Smooth muscle cell (in vitro differentiated cells): Measurements from ENCODE around the gene ZFC3H1. TPM values are rescaled to one million over a fixed set of nuclear protein-coding genes. Genes with fewer than 3 reads are reported as not detected.
"Not testable (repeated sequence)": the region's sequence is repeated elsewhere in the genome, so short reads cannot be mapped to it uniquely, and the experiment has no call there.

ENCODE experiments used
- DNase-seq: peaks from one replicate; lab custom pipeline; 2025; ENCODE audit not compliant: unreplicated experiment; lab: John Stamatoyannopoulos, UW
- H2AFZ ChIP-seq: fragments of 200-600 bp; sonication (generic); 2 replicates; pipeline ENCODE4 v1.6.0; 2016; ENCODE audit warnings: antibody characterized with exemption, low read depth, mild to moderate bottlenecking
- H3F3A ChIP-seq: fragments of 200-600 bp; sonication (generic); 2 replicates; pipeline ENCODE4 v1.6.0; 2017; ENCODE audit warnings: antibody characterized with exemption, low read depth
- H3K27ac ChIP-seq: fragments of 200-600 bp; sonication (generic); 2 replicates; pipeline ENCODE4 v1.5.1; 2016; ENCODE audit warnings: low read depth, mild to moderate bottlenecking
- H3K27me3 ChIP-seq: fragments of 200-600 bp; sonication (generic); 2 replicates; pipeline ENCODE4 v1.6.1; 2016; ENCODE audit warnings: low read depth, mild to moderate bottlenecking
- H3K36me3 ChIP-seq: fragments of 200-600 bp; sonication (generic); 2 replicates; pipeline ENCODE4 v1.5.1; 2016; ENCODE audit warnings: low read depth
- H3K4me1 ChIP-seq: fragments of 200-600 bp; sonication (generic); 2 replicates; pipeline ENCODE4 v1.5.1; 2016; ENCODE audit warnings: low read depth
- H3K4me2 ChIP-seq: fragments of 200-600 bp; sonication (generic); 2 replicates; pipeline ENCODE4 v1.6.0; 2016; ENCODE audit warnings: mild to moderate bottlenecking
- H3K4me3 ChIP-seq: fragments of 200-600 bp; sonication (generic); 2 replicates; pipeline ENCODE4 v1.5.1; 2016; ENCODE audit warnings: mild to moderate bottlenecking
- H3K79me2 ChIP-seq: fragments of 200-600 bp; sonication (generic); 2 replicates; pipeline ENCODE4 v1.6.0; 2016; ENCODE audit warnings: low read depth, mild to moderate bottlenecking
- H3K9ac ChIP-seq: fragments of 200-600 bp; sonication (generic); 2 replicates; pipeline ENCODE4 v1.6.0; 2016; ENCODE audit warnings: low read depth
- H3K9me3 ChIP-seq: fragments of 200-600 bp; sonication (generic); replicated peaks from 2 replicates; pipeline ENCODE4 v1.5.1; 2016; ENCODE audit warnings: low read depth
- H4K20me1 ChIP-seq: fragments of 200-600 bp; sonication (generic); 2 replicates; pipeline ENCODE4 v1.6.0; 2016; ENCODE audit warnings: low read depth
- whole genome bisulfite sequencing: methylation state at CpG from one replicate; pipeline ENCODE4 v1.1.7; 2016; ENCODE audit warnings: low lambda C conversion rate; 5-methylcytosine and 5-hydroxymethylcytosine counted together
- polyA plus RNA-seq: library from polyadenylated mRNA; unstranded; fragments of >200 nt; fragmentation: Nextera tagmentation; extraction: Ambion mirVana; gene quantifications from 2 replicates; pipeline ENCODE4 v1.2.1, GENCODE V29; 2016
- total RNA-seq: library from RNA; depleted of rRNA; stranded (reverse); fragments of >200 nt; gene quantifications from 2 replicates; pipeline ENCODE4 v1.2.3, GENCODE V29; 2014
- TF ChIP-seq, protein P1 (sequence below): fragments of 200-600 bp; sonication (generic); IDR thresholded peaks from 2 replicates; pipeline ENCODE4 v1.5.1; 2017; ENCODE audit warnings: borderline replicate concordance, mild to moderate bottlenecking, antibody characterized with exemption; ENCODE audit not compliant: insufficient read depth, poor library complexity, severe bottlenecking

Gene ZFC3H1
- total and polyA plus RNA-seq, 2 experiments from 2014 or later, result 17.5 to 52.9 TPM

DNA sequence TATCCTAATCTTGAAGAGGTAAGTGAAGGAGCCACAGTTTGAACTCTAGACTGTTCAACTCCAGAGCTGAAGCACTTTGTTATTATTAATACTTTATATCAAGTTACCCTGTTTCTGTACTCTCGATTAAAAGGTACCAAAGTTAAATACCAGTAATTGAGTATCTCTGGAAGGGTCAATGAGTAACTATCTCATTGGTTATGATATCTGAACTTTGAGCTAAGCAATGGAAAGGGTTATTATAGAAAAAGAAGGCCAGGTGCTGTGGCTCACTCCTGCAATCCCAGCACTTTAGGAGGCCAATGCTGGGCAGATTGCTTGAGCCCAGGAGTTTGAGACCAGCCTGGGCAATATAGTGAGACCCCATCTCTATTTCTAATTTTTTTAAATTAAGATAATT lies 32.1 kb upstream of the ZFC3H1 start:
- 94% methylated on average over 1 of the region's 1 CpG for WGBS
- Histone ChIP-seq H3K4me3 (no peak overlapping the region), H2AFZ (no peak overlapping the region), H3K79me2 (no peaks in the 10 kb centered on the region), H3K9me3 (no peaks in the 10 kb centered on the region), H3K4me1 (no peaks in the 10 kb centered on the region), H3K27me3 (no peaks in the 10 kb centered on the region), H4K20me1 (no peaks in the 10 kb centered on the region), H3K4me2 (no peak overlapping the region), H3K36me3 (no peaks in the 10 kb centered on the region), H3F3A (no peaks in the 10 kb centered on the region), H3K27ac (no peak overlapping the region), H3K9ac (no peak overlapping the region)
- no peak for DNase-seq
- TF ChIP-seq, protein P1, sequence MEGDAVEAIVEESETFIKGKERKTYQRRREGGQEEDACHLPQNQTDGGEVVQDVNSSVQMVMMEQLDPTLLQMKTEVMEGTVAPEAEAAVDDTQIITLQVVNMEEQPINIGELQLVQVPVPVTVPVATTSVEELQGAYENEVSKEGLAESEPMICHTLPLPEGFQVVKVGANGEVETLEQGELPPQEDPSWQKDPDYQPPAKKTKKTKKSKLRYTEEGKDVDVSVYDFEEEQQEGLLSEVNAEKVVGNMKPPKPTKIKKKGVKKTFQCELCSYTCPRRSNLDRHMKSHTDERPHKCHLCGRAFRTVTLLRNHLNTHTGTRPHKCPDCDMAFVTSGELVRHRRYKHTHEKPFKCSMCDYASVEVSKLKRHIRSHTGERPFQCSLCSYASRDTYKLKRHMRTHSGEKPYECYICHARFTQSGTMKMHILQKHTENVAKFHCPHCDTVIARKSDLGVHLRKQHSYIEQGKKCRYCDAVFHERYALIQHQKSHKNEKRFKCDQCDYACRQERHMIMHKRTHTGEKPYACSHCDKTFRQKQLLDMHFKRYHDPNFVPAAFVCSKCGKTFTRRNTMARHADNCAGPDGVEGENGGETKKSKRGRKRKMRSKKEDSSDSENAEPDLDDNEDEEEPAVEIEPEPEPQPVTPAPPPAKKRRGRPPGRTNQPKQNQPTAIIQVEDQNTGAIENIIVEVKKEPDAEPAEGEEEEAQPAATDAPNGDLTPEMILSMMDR, result no peak

DNA sequence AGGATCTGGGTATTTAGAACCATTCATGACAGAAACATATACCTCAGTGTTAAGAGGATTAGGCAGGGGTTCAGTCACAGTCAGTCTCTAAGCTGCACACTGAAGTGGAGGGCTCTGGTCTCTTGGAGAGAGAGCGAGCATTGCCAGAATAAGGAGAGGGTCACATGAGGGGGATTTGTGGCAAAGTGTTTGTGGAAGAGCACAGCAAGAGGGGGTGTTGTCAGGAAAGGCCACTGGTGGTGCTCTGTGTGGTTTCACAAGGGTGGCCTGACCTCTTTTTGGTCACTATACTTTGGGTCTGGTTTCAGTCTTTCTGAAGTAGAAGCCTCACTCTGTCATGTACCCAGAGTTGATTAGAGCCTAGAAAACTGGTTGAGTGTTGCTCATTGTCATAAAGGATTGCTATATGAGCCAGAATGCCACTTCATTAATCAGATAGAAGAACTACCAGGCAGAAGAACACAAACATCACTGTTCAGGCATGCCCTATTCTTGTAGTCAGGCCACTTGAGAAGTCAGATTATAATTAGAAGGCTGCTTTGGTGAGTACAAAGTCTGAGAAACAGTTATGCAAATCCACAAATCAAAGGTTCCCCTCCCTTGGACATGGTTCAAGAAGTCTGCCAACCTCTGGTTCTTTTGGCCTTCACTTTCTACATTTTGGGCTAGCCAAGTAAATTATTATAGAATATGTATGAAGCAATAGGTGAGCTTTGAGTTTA lies 30.6 kb upstream of the ZFC3H1 start:
- no peaks in the 10 kb centered on the region for H3K79me2 ChIP-seq
- no peak overlapping the region for H3K4me2 ChIP-seq
- H3K9me3 ChIP-seq, result no peaks in the 10 kb centered on the region
- H3K9ac ChIP-seq, result no peak overlapping the region
- H3K4me3 ChIP-seq, result no peak overlapping the region
- no peaks in the 10 kb centered on the region for H3K27me3 ChIP-seq
- TF ChIP-seq, protein P1, result no peak
- no peak for DNase-seq
- no peak overlapping the region for H3K27ac ChIP-seq
- H3K4me1 ChIP-seq, result no peaks in the 10 kb centered on the region
- WGBS, result 100% methylated on average over 1 of the region's 1 CpG
- H3F3A ChIP-seq, result no peaks in the 10 kb centered on the region
- no peak overlapping the region for H2AFZ ChIP-seq
- no peaks in the 10 kb centered on the region for H4K20me1 ChIP-seq
- H3K36me3 ChIP-seq, result no peaks in the 10 kb centered on the region

DNA sequence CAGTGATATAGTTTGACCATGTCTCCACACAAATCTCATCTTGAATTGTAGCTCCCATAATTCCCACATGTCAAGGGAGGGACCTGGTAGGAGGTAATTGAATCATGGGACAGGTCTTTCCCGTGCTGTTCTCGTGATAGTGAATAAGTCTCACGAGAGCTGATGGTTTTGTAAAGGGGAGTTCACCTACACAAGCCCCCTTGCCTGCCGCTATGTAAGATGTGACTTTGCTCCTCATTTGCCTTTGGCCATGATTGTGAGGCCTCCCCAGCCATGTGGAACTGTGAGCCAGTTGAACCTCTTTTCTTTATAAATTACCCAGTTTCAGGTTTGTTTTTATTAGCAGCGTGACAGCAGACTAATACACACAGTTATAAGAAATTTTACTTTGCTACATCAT lies 30.0 kb upstream of the ZFC3H1 start:
- not testable (repeated sequence) for H3K36me3 ChIP-seq, H3K9ac ChIP-seq, H3K9me3 ChIP-seq, H4K20me1 ChIP-seq, H3K27ac ChIP-seq, H3K27me3 ChIP-seq, H3F3A ChIP-seq, H3K4me3 ChIP-seq, H3K4me2 ChIP-seq, H3K4me1 ChIP-seq, DNase-seq, H2AFZ ChIP-seq, H3K79me2 ChIP-seq
- 94% methylated on average over 5 of the region's 5 CpGs for WGBS

DNA sequence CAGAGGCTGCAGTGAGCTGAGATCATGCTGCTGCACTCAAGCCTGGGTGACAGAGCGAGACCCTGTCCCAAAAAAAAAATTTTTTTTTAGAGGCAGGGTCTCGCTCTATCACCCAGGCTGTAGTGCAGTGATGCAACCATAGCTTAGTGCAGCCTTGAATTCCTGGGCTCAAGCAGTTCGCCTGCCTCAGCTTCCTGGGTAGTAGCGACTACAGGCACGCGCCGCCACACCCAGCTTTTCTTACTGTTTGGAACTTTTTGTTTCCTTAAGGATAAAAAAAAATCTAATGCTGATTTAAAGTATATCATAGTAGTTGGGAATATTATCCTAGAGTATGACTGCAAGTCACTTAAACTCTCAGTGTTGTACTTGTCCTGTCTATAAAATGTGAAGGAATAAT lies 29.5 kb upstream of the ZFC3H1 start:
- Histone ChIP-seq H3K27me3 (no peaks in the 10 kb centered on the region), H3K79me2 (peaks cover 2% of the 10 kb centered on the region), H3K4me2 (no peak overlapping the region), H2AFZ (no peak overlapping the region), H3K9ac (no peak overlapping the region), H3K4me1 (no peaks in the 10 kb centered on the region), H3K27ac (no peak overlapping the region), H3K9me3 (no peaks in the 10 kb centered on the region), H3K4me3 (no peak overlapping the region), H4K20me1 (no peaks in the 10 kb centered on the region), H3F3A (no peaks in the 10 kb centered on the region), H3K36me3 (no peaks in the 10 kb centered on the region)
- 98% methylated on average over 7 of the region's 7 CpGs for WGBS
- TF ChIP-seq, protein P1, result no peak
- no peak for DNase-seq
